Measurements from ENCODE around the gene MYBPC2. TPM values are rescaled to one million over a fixed set of nuclear protein-coding genes. Genes with fewer than 3 reads are reported as not detected.

The MYBPC2 gene
- total RNA-seq, 2 donors from 2014 or later = not detected

DNA sequence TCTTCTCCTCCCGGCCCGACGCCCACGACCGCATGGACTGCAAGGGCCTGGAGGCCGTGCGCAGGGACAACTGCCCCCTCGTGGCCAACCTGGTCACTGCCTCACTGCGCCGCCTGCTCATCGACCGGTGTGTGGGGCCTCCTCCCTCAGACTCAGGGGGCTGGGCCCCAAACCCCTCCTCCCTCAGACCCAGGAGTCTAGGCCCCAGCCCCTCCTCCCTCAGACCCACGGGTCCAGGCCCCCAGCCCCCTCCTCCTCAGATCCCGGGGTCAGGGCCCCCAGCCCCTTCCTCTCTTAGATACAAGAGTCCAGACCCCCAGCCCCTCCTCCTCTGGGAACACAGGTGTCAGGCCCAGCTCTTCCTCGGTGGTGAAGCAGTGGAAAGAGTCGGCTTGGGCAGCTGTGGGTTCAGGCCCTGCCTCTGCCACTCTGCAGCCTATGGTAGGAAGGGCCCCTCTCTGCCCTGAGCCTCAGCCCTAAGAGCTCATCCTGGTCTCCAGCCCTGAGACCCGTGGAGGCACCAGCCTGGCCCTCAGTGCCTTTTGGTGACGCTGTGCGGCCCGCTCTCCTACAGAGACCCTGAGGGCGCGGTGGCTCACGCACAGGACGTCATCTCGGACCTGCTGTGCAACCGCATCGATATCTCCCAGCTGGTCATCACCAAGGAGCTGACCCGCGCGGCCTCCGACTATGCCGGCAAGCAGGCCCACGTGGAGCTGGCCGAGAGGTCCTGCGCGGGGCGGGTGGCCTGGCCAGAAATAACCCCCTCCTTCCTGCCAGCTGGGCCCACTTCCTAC, 17.6 kb upstream of the MYBPC2 start:
- Histone ChIP-seq H3K4me3 (no peak overlapping the region), H3K27ac (no peak overlapping the region), H3K4me1 (peaks cover 24% of the 10 kb centered on the region), H3K27me3 (no peaks in the 10 kb centered on the region), H3K36me3 (replicated peaks in 1 of 2; ENCODE audit: insufficient read depth in 1 of 2, low read depth in 2 of 2) (no peaks in the 10 kb centered on the region), H3K9me3 (no peaks in the 10 kb centered on the region)
- no peak for TF ChIP-seq POLR2A (IDR thresholded peaks at IDR 0.05)
- peak; percentile 71 to 89 (median 79) for TF ChIP-seq CTCF (IDR thresholded peaks at IDR 0.05)
- intact Hi-C loops (cut with DNase I) = no loop called here
- ATAC-seq = peak; percentile 68
- peak; percentile 70 to 77 (median 76) for DNase-seq
- 18 to 35% methylated on average over 14 to 25 of the region's 37 CpGs for WGBS, 2 donors

GRCh38 chr19:50415661-50416033, 17.0 kb upstream of the MYBPC2 start:
- intact Hi-C loops (cut with DNase I) = no loop called here
- no peaks in the 10 kb centered on the region for H3K27me3 ChIP-seq
- H3K4me1 ChIP-seq = peaks cover 24% of the 10 kb centered on the region
- no peak overlapping the region for H3K27ac ChIP-seq
- TF ChIP-seq CTCF (IDR thresholded peaks at IDR 0.05) (no peak), POLR2A (IDR thresholded peaks at IDR 0.05) (no peak)
- no peak for ATAC-seq
- H3K4me3 ChIP-seq = no peak overlapping the region
- H3K9me3 ChIP-seq = no peaks in the 10 kb centered on the region
- no peaks in the 10 kb centered on the region for H3K36me3 ChIP-seq (replicated peaks in 1 of 2; ENCODE audit: insufficient read depth in 1 of 2, low read depth in 2 of 2)
- peak in 1 of 4 donors; percentile 34 for DNase-seq
- WGBS, 2 donors = 85% methylated on average over 12 of the region's 22 CpGs; no CpG with 5 or more reads in 1 of the 2 donors

- DNase-seq (no peak), ATAC-seq (no peak)
- no peak for TF ChIP-seq POLR2A (IDR thresholded peaks at IDR 0.05)
- TF ChIP-seq CTCF (IDR thresholded peaks at IDR 0.05) = no peak
- H3K9me3 ChIP-seq = no peaks in the 10 kb centered on the region
- no peak overlapping the region for H3K4me3 ChIP-seq
- H3K36me3 ChIP-seq (replicated peaks in 1 of 2; ENCODE audit: insufficient read depth in 1 of 2, low read depth in 2 of 2) = no peaks in the 10 kb centered on the region
- H3K27me3 ChIP-seq = no peaks in the 10 kb centered on the region
- peak overlapping the region in 1 of 4 donors; percentile 50 for H3K27ac ChIP-seq
- intact Hi-C loops (cut with DNase I) = no loop called here
- WGBS, 2 donors = 80 to 82% methylated on average over 9 to 34 of the region's 35 CpGs
- peaks cover 24% of the 10 kb centered on the region for H3K4me1 ChIP-seq
Measured at GRCh38 chr19:50416034-50416977, 16.4 kb upstream of the MYBPC2 start.

GRCh38 chr19:50417111-50418081, 15.3 kb upstream of the MYBPC2 start:
- intact Hi-C loops (cut with DNase I) = no loop called here
- DNase-seq (peak; percentile 53 to 79 (median 73)), ATAC-seq (peak; percentile 61)
- Histone ChIP-seq H3K36me3 (replicated peaks in 1 of 2; ENCODE audit: insufficient read depth in 1 of 2, low read depth in 2 of 2) (no peaks in the 10 kb centered on the region), H3K27ac (peak overlapping the region in 1 of 4 donors; percentile 50), H3K4me3 (no peak overlapping the region), H3K27me3 (no peaks in the 10 kb centered on the region), H3K4me1 (peaks cover 24% of the 10 kb centered on the region), H3K9me3 (no peaks in the 10 kb centered on the region)
- TF ChIP-seq POLR2A (IDR thresholded peaks at IDR 0.05) (no peak), CTCF (IDR thresholded peaks at IDR 0.05) (no peak)
- 28 to 33% methylated on average over 1 to 31 of the region's 42 CpGs for WGBS, 2 donors
